HG02571 (cell line): ENCODE measurements around the gene ADCY5.

Experiments
- ATAC-seq: cut with Tn5 transposase; IDR thresholded peaks from one replicate; pipeline ENCODE4 v1.9.1; 2021; ENCODE audit warnings: mild to moderate bottlenecking, moderate library complexity; ENCODE audit not compliant: unreplicated experiment

The ADCY5 gene

GRCh38 chr3:123411340-123412040, 37.4 kb downstream of the ADCY5 start:
- no peak for ATAC-seq

DNA sequence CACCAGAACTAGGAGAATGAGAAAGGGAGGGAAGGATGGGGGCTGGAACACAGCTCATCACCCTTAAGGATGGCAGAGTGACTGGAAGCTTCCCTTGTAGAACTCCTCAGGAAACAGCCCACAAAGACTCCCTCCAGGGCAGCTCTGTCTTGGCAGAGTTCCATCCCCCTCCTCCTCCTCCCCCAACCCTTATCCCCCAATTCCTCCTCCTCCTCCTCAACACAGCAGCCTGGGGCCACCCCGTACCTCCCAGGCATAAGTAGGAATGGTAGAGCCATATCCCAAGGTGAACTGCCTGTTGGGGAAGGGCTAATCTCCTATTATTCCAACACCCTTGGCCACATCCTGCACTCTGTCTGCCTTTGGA, 38.8 kb downstream of the ADCY5 start:
- no peak for ATAC-seq

DNA sequence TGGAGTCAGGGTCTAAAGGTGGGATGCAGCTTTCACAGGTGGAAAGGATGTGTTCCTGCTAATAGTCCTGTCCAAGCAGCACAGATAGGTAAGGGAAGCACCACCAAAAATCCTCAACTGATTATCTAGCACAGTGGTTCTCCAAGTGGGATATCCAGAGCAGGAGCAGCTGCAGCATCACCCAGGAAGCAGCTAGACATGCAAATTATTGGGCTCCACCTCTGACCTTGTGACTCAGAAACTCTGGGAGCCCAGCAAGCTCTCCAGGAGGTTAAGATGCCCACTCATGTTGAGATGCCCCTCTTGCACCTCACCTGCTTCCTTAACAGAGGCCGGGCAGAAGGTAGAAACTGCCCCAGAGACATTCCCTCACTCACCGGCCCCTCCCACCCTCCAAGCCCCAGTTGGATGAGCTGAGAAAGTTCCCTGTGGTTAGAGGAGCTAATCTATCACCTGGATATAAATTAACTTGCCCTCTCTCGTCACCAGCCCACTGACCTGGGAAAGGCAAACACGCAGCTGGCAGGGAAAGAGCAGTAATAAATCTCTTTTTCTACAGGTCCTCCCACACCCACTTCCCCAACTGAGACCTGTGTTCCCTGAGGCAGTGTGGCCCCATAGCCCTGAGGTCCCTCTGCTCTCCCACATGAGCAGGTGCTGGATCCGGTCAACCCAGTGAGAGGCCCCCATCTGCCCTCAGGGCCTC, 39.3 kb downstream of the ADCY5 start:
- no peak for ATAC-seq

- ATAC-seq, result no peak
These were observed 42.3 kb downstream of the ADCY5 start for GRCh38 chr3:123406598-123406997.

- ATAC-seq, result no peak
These were observed 42.9 kb downstream of the ADCY5 start for GRCh38 chr3:123405936-123406510.

GRCh38 chr3:123405021-123405420, 43.9 kb downstream of the ADCY5 start:
- ATAC-seq, result no peak

DNA sequence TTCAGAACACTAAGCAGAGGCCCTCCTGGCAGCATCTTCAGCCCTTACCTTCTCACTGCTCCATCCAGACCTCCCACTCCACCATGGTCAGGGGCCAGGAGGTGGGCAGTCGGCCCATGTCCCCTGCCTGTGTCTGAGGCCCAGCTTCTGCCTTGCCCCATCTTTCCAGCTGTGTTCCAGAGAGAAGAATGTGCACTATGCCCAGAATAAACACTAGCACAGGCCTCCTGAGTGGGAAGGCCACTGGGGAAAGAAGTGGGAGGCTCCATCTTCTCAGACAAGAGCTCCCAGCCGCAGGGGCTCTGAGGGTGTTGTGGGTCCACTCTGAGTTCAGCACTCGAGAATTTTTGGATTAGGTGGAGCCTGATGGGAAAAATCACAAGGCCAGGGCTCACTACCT, 44.5 kb downstream of the ADCY5 start:
- ATAC-seq, result no peak

GRCh38 chr3:123401836-123402530, 46.9 kb downstream of the ADCY5 start:
- ATAC-seq, result no peak

DNA sequence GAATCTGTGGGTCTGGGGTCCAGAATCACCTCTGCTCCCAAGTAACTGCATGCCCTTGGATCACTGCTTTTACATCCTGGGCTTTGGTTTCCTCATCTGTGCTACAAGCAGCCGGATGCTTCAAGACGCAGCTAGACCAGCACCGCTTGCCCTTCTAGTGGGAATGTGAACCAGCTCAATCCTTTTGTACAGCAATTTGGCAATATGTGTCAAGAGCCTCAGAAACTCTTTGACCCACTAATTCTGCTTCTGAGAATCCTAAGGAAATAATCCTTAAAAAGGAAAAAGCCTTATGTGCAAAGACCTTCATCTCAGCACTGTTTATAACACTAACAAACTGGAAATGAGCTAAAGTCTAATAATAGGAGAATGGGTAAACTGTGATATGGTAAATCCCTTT, 48.7 kb downstream of the ADCY5 start:
- no peak for ATAC-seq

GRCh38 chr3:123399653-123400052, 49.2 kb downstream of the ADCY5 start:
- no peak for ATAC-seq

- ATAC-seq, result no peak
These were observed 50.7 kb downstream of the ADCY5 start for GRCh38 chr3:123397921-123398785.

- no peak for ATAC-seq
These were observed 51.8 kb downstream of the ADCY5 start for GRCh38 chr3:123397050-123397590.

DNA sequence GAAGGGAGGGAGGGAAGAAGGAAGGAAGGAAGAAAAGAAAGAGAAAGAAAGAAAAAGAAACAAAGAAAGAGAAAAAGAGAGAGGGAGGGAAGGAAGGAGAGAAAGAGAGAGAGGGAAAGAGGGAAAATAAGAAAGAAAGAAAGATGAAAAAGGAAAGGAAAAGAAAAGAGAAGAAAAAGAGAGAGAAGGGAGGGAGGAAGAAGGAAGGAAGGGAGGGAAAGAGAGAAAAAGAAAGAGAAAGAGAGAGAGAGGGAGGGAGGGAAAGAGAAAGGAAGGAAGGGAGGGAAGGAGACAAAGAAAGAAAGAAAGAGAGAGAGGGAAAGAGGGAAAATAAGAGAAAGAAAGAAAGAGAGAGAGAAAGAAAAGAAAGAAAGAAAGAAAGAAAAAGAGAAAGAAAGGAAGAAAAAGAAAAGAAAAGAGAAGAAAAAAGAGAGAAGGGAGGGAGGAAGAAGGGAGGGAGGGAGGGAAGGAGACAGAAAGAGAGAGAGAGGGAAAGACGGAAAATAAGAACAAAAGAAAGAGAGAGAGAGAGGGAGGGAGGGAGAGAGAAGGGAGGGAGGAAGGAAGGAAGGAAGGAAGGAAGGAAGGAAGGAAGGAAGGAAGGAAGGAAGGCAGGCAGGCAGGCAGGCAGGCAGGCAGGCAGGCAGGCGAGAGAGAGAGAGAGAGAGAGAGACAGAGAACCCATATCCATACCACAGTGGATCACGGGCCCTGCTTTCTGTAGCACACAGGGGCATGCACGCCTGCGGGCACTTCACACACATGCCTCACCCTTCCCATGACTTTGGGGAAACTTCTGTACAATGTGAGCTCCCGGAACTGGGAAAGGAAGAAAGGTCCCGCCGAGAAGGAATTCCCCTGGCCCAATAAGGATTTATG, 52.5 kb downstream of the ADCY5 start:
- no peak for ATAC-seq

DNA sequence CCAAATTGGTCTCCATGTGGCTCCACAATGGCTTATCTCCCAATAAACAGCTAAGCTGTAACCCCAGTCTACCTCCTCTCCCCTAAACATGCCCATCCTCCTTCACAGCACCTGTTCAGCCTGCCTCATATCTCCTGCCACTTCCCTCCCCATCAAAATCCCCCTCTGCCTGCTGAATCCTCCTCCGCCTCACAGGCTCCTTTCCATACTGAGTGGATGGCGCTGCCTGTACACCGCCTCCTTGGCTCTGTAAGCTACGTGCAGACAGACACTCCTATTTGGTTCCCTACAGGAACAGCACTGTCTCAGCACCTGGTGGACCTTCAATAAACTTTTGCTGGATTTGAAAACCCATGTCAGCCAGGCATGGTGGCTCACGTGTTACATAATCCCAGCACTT, 53.7 kb downstream of the ADCY5 start:
- ATAC-seq, result no peak

DNA sequence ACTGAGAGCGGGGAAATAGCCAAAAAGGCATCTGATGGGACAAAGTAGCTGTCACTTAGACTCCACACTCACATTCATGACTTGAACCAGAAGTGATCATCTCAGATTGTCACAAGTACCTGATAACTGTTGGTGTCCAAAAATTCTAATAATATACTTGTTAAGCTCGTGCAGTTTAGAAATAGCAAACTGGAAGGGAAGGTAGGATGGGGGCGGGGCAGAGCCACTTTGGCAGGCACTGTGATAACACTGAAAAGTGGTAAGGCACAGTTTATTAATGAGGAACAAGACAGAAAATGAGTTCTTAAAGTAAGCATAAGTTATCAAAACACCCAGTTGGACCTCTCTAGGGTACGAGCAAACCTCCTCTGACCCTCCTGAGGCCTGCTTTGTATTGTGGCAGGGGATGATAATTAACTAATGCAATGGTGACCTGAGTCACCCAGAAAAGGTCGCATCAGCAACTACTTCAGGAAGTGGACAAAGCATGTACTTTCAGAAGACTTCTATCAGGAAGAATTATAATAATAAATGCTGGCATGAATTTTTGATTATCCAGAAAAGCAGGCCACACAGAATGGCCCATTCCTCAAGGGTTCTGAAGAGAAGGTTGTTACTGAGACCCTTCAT, 54.4 kb downstream of the ADCY5 start:
- ATAC-seq, result no peak

- no peak for ATAC-seq
These were observed 55.8 kb downstream of the ADCY5 start for GRCh38 chr3:123392871-123393620.

DNA sequence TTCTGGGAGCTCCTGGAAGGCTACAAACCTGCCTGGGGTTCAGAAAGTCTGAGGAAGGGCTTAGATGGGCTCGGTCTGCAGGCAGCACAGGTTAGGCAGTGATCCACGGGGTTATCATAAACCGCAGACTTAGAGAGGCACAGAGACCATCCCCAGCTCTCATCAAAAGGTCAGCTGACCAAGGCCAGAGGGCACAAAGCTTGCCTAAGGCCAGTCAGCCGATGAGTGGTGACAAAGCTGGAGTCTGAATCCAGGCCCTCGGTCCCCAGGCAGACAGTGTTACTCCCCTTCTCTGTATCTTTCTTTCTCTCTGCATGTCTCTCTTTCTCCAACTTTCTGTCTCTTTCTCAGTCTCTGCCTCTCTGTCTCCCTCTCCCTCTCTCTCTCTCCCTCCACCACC, 56.5 kb downstream of the ADCY5 start:
- ATAC-seq, result no peak

DNA sequence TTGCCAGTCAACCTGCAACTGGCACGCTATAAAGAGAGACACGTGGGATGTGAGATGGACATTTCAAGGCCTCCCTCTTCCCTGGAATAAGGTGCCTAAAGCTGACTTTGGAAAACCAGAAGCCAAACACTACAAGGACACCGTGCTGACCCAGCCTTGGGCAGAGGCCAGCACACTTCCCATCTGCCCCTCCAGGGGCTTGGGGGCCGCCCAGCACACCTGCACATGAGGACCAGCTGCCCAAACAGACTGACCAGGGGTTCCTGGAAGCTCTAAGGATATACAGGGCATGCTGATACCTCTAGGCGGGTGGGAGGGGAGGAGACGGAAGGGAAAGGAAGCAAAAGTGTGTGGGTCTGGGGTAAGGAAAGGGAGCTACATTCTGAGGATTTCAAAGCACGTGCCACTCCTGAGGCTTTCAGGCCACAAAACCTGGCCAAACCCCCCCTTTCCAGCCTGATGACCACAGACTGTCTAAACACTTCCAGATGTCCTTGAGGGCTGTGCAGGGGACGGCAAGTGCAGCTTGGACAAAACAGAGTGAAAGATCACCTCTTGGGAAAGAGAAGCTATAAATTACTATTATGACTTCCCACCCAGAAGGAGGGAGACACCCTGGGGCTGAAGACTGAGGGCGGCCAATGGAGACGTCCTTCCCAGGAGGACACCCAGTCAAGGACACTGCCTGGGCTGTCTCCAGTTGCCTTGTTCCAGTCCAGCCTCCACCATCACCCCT, 57.9 kb downstream of the ADCY5 start:
- no peak for ATAC-seq
